Activated T-helper 1 cell treated with Interleukin-2 at 50 U/mL for 16 hours (primary cell): ENCODE results near the gene WDR70.
"Not testable (repeated sequence)": the region's sequence is repeated elsewhere in the genome, so short reads cannot be mapped to it uniquely, and the experiment has no call there.

Source experiments
- DNase-seq: peaks from one replicate; pipeline ENCODE4 v3.0.0-alpha.2; 2020; ENCODE audit warnings: low read depth

WDR70 gene

DNA sequence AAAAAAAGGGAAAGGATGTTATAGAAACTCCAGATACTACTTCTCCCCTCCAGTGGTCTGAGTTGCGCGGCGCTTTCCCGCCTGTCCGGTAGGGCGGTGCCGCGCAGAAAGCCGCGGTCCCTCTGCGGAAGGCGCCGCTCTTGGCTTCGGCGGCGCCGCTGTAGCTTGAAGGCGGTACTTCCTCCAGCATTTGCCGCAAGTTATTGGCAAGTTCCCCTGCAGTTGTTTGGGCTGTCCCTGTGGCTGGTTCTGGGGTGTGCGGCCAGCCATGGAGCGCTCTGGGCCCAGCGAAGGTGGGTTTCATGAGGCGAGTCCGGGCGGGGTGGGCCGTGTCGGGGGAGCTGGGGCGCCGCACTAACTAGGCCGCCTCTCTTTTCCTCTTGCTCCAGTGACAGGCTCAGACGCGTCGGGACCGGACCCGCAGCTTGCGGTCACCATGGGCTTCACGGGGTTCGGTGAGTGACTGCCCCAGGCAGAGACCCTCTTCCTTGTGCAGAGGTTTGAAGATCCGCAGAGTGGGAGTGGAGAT lies at the start of gene WDR70:
Gene WDR70 (plus strand): TSS at position 219 of the 529 bp plus-strand sequence. CDS start 50 bp downstream, at position 269.
- peak; percentile 71 for DNase-seq

DNA sequence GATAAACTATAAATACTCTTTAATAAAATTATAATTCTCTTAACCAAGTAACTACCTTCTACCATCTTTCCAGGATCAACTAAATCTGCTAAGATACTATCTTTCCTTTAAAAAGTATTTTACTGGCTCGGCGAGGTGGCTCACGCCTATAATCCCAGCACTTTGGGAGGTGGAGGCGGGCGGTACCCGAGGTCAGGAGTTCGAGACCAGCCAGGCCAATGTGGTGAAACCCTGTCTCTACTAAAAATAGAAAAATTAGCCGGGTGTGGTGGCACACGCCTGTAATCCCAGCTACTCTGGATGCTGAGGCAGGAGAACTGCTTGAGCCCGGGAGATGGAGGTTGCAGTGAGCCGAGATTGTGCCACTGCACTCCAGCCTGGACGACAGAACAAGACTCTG lies 44.4 kb upstream of the WDR70 start:
- DNase-seq = not testable (repeated sequence)

- not testable (repeated sequence) for DNase-seq
Observed at GRCh38 chr5:37342741-37343140, 36.4 kb upstream of the WDR70 start.

- DNase-seq = no peak
Observed at GRCh38 chr5:37355161-37355560, 24.0 kb upstream of the WDR70 start.

DNA sequence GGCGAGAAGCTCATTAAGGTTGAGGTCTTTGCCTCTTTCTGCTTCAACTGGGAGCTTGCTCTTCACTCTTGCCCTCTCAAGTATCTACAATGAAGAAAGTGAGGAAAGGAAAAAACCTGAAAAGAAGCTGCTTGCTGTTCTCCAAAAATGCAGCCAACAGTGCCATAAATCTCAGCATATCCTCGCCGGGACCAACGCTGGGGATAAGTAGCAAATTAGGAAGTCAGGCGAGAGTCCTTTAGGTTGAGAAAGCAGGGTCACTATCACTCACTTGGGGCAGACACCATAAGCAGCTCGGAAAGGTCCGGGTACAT lies 8.6 kb upstream of the WDR70 start:
- DNase-seq = no peak

- DNase-seq = peak; percentile 80
Observed at GRCh38 chr5:37370864-37371726, 8.0 kb upstream of the WDR70 start, which contains the start of gene NUP155. Gene NUP155 (minus strand): TSS chr5:37371106. CDS start chr5:37370977, 129 bp downstream.

- no peak for DNase-seq
Observed at GRCh38 chr5:37375091-37375490, 4.0 kb upstream of the WDR70 start.

DNA sequence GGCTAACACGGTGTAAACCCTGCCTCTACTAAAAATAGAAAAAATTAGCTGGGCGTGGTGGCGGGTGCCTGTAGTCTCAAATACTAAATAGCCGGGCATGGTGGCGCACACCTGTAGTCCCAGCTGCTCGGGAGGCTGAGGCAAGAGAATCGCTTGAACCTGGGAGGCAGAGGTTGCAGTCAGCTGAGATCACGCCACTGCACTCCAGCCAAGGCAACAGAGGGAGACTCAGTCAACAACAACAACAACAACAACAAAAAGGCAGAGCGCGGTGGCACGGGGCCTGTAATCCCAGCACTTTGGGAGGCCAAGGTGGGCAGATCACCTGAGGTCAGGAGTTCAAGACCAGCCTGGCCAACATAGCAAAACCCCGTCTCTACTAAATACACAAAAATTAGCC lies 1.1 kb upstream of the WDR70 start:
- not testable (repeated sequence) for DNase-seq

- DNase-seq = no peak
Observed at GRCh38 chr5:37391591-37391990, 12.5 kb downstream of the WDR70 start.

GRCh38 chr5:37396352-37396751 lies 17.2 kb downstream of the WDR70 start:
- DNase-seq = no peak

DNA sequence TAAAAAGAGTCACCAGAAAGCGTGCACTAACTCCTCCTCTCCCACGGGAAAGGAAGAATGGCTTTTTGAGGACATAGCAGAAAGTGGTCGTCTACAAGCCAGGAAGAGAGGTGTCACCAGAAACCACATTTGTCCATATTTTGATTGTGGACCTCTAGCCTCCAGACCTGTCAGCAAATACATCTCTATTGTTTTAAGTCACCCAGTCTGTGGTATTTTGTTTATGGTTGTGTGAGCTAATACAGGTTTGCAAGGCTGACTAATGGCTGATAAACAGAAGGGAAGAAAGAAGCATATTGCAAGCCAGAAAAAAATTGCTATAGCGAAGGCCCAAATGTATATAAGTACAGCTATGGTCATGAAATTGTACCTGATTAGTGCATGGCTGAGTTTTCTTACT lies 21.4 kb downstream of the WDR70 start:
- DNase-seq = no peak

GRCh38 chr5:37412515-37412914 lies 33.4 kb downstream of the WDR70 start:
- no peak for DNase-seq

- not testable (repeated sequence) for DNase-seq
Observed at GRCh38 chr5:37415456-37415855, 36.3 kb downstream of the WDR70 start.

DNA sequence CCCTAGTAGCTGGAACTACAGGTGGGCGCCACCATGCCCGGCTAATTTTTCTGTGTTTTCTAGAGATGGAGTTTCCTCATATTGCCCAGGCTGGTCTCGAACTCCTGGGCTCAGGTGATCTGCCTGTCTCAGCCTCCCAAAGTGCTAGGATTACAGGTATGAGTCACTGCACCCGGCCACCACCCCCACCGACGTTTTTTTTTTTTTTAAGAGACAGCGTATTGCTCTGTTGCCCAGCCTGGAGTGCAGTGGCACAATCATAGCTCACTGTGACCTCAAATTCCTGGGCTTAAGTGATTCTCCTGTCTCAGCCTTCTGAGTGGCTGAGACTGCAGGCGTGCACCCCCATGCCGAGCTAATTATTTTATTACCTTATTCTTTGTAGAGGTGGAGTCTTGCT lies 38.2 kb downstream of the WDR70 start:
- no peak for DNase-seq

DNA sequence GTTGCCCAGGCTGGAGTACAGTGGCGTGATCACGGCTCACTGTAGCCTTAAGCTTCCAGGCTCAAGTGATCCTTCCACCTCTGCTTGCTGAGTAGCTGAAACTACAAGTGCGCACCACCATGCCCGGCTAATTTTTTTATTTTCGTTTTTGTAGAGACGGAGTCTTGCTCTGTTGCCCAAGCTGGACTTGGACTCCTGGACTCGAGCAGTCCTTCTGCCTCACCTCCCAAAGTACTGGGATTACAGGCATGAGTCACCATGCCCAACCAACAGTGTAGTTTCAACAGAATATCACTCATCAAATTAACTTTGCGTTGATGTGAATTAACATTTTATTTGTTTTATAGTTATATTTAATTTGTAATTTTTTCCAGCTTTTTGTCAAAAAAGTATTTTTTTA lies 45.3 kb downstream of the WDR70 start:
- no peak for DNase-seq

GRCh38 chr5:37428044-37428443 lies 48.9 kb downstream of the WDR70 start:
- DNase-seq = no peak

DNA sequence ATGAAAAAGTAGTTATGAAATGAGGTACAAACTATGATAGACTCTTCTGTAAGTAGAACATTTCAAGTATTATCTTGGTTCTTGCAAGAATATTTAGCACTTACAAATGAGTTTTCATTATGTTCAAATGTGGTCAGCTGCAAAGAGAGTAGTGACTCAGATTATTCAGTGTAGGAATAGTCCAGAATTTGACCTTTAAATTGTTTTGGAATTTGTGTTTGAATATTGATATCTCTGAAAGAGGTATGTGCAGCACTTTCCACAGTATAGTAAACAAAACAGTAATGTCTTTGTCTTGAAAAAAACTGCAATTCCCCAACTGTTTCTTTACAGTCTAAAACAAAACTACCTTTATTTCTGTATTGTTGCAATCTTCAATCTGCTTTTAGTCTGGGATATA lies 56.1 kb downstream of the WDR70 start:
- no peak for DNase-seq

DNA sequence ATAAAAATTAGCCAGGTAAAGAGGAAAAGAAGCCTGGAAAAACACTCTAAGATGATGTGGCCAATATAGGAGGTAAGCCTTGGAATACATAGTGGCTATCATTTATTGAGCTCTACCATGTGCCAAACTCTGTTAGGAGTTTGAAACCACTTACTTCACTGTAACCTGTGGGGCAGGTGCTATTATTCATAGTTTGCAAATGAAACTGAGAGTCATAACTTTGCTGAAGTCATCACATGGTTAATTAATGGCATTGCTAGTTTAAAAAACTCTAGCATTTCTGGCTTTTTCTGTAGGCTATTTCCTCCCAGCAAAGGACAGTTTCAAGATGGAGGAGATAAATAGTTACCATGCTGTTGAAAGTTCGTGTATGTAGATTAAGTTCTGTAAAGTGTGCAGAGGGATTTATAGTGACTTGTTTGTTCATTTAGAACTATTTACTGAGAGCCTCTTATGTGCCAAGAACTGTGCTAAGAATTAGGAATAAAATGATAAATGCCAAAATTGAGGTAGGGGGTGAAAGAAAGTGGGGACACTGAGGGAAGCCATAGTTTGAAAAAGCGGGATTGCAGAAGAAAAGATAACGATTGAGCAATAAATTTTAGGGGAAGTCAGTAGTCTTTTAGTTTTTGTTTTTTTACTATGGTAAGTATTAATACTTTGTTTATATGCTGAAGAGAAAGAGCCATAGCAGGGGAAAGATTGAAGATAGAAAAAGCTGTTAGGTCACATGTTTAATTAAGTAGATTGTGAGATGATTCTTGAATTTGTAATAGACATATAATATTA lies 57.2 kb downstream of the WDR70 start:
- DNase-seq = no peak

GRCh38 chr5:37437711-37438110 lies 58.6 kb downstream of the WDR70 start:
- no peak for DNase-seq

DNA sequence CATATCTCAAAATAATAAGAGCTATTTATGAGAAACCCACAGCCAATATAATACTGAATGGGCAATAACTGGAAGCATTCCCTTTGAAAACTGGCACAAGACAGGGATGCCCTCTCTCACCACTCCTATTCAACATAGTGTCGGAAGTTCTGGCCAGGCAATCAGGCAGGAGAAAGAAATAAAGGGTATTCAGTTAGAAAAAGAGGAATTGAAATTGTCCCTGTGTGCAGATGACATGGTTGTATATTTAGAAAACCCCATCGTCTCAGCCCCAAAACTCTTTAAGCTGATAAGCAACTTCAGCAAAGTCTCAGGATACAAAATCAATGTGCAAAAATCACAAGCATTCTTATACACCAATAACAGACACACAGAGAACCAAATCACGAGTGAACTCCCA lies 66.7 kb downstream of the WDR70 start:
- DNase-seq = not testable (repeated sequence)

DNA sequence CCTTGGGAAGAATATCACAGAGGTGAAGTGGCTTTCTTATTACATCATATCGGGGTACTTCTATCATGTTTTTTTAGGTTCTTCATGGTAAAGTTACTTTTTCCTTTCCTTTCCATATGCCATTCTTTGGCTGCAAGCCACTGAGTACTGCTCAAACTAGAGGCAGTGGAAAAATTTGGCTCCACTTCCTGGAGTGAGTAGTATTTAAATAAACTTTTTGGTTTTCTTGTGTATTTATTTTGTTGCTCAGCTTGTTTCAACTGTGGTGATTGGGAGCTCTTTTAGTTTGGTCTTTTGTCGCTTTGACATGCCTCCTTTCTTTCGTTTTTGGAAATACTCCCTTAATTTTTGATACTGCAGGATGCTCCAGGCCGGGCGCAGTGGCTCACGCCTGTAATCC lies 69.8 kb downstream of the WDR70 start:
- no peak for DNase-seq

DNA sequence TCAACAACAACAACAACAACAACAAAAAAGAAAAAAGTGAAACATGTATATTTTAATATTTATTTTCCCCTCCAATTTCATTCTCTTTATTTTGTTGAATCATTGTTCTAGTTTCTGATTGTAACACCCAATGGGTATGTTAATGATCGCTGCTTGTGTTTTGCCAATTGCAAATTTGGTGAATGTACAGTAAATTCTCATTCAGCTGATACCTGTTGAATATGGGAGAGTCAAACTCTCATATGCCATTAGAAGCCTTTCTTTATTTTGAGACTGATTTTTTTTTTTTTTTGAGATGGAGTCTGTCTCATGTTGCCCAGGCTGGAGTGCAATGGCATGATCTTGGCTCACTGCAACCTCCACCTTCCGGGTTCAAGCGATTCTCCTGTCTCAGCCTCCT lies 72.9 kb downstream of the WDR70 start:
- DNase-seq = not testable (repeated sequence)

DNA sequence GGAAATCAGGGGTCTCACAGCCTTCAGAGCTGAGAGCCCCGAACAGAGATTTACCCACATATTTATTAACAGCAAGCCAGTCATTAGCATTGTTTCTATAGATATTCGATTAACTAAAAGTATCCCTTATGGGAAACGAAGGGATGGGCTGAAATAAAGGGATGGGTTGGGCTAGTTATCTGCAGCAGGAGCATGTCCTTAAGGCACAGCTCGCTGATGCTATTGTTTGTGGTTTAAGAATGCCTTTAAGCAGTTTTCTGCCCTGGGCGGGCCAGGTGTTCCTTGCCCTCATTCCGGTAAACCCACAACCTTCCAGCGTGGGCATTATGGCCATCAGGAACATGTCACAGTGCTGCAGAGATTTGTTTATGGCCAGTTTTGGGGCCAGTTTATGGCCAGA lies 74.1 kb downstream of the WDR70 start:
- DNase-seq = not testable (repeated sequence)
